H1 (cell line): ENCODE data around the gene GUCY1A2. TPM values are rescaled to one million over a fixed set of nuclear protein-coding genes. Genes with fewer than 3 reads are reported as not detected.

Source experiments
- CTCF ChIA-PET: fragments of 300-600 bp; sonication (Branson Sonifier 250); formaldehyde crosslinking; loops from one replicate; lab custom pipeline; 2021; ENCODE audit not compliant: partially characterized antibody; lab: Charles Lee
- POLR2A ChIA-PET: fragments of 300-600 bp; sonication (Branson Sonifier 250); formaldehyde crosslinking; loops from one replicate; lab custom pipeline; 2021; ENCODE audit warnings: inconsistent platforms; ENCODE audit not compliant: partially characterized antibody; lab: Charles Lee
- DNase-seq, 2 experiments: peaks; one replicate each; pipeline versions ENCODE4 v3.0.0 to v3.0.0-alpha.2; 2010 to 2022; ENCODE audit warnings: low spot score in 2 of 2, low read depth in 1 of 2, mixed read lengths in 1 of 2
- FAIRE-seq: peaks from 2 replicates; lab custom pipeline; 2011; peaks lifted over from hg19 to GRCh38; lab: Jason Lieb, UNC
- H2AFZ ChIP-seq: 2 replicates; pipeline ENCODE4 v1.8.1; 2012; ENCODE audit warnings: low read length, inconsistent platforms
- H2AK5ac ChIP-seq: 2 replicates; pipeline ENCODE4 v1.6.1; 2013; ENCODE audit warnings: low read depth, low read length
- H2BK120ac ChIP-seq: replicated peaks from 2 replicates; pipeline ENCODE3; 2013; ENCODE audit warnings: low read depth, low read length, inconsistent platforms
- H2BK12ac ChIP-seq: 2 replicates; pipeline ENCODE4 v1.6.1; 2013; ENCODE audit warnings: low read depth, low read length
- H2BK15ac ChIP-seq: 2 replicates; pipeline ENCODE4 v1.6.1; 2013; ENCODE audit warnings: low read length
- H2BK20ac ChIP-seq: 2 replicates; pipeline ENCODE4 v1.6.1; 2013; ENCODE audit warnings: low read length
- H2BK5ac ChIP-seq: 2 replicates; pipeline ENCODE4 v1.6.1; 2013; ENCODE audit warnings: low read depth, low read length
- H3K14ac ChIP-seq: 2 replicates; pipeline ENCODE4 v1.6.1; 2013; ENCODE audit warnings: inconsistent platforms; ENCODE audit not compliant: insufficient read length
- H3K18ac ChIP-seq: 2 replicates; pipeline ENCODE4 v1.6.1; 2013; ENCODE audit warnings: low read length; ENCODE audit errors: extremely low read depth
- H3K23ac ChIP-seq: 2 replicates; pipeline ENCODE4 v1.6.1; 2013; ENCODE audit warnings: inconsistent platforms; ENCODE audit not compliant: insufficient read length
- H3K23me2 ChIP-seq: 2 replicates; pipeline ENCODE4 v1.6.1; 2013; ENCODE audit warnings: low read depth, low read length
- H3K27ac ChIP-seq: 2 replicates; pipeline ENCODE4 v1.6.1; 2011; ENCODE audit warnings: low read depth, low read length, inconsistent platforms
- H3K27me3 ChIP-seq, 4 experiments: replicated peaks in 1 of 4; 1 replicate in 1 of 4; 2 replicates in 3 of 4; pipeline versions ENCODE4 v1.6.1 to v1.8.1; 2011 to 2013; ENCODE audit warnings: low read length in 3 of 4, mild to moderate bottlenecking in 3 of 4, inconsistent platforms in 2 of 4, mixed read lengths in 2 of 4, moderate library complexity in 1 of 4; ENCODE audit not compliant: control insufficient read depth in 3 of 4, insufficient read depth in 3 of 4; ENCODE audit errors: extremely low read depth in 1 of 4
- H3K36me3 ChIP-seq, 4 experiments: 2 replicates each; pipeline versions ENCODE4 v1.6.1 to v1.8.1; 2011 to 2013; ENCODE audit warnings: mild to moderate bottlenecking in 4 of 4, low read length in 3 of 4, moderate library complexity in 2 of 4, control low read depth in 1 of 4, inconsistent platforms in 1 of 4; ENCODE audit not compliant: insufficient read depth in 4 of 4, control insufficient read depth in 2 of 4
- H3K4ac ChIP-seq: replicated peaks from 2 replicates; pipeline ENCODE3; 2013; ENCODE audit warnings: low read length, low read depth, mixed read lengths, inconsistent platforms; ENCODE audit not compliant: insufficient read length
- H3K4me1 ChIP-seq, 4 experiments: replicated peaks in 1 of 4; 1 replicate in 1 of 4; 2 replicates in 3 of 4; pipeline versions ENCODE4 v1.6.1 to v1.8.1; 2011 to 2013; ENCODE audit warnings: low read length in 3 of 4, inconsistent platforms in 2 of 4, mixed read lengths in 1 of 4; ENCODE audit not compliant: insufficient read depth in 4 of 4, control insufficient read depth in 3 of 4
- H3K4me2 ChIP-seq, 2 experiments: 2 replicates each; pipeline versions ENCODE4 v1.6.1 to v1.8.1; 2011 to 2013; ENCODE audit warnings: low read depth in 2 of 2, low read length in 2 of 2, control low read depth in 1 of 2, inconsistent platforms in 1 of 2, mild to moderate bottlenecking in 1 of 2; ENCODE audit not compliant: insufficient read depth in 1 of 2
- H3K4me3 ChIP-seq, 4 experiments: fragments of 200-600, 300-600 bp in 1 of 4; sonication (generic), shearing (Covaris generic), sonication (Bioruptor Twin) in 1 of 4; 2 replicates each; pipeline versions ENCODE4 v1.5.1 to v1.8.1; 2011 to 2016; ENCODE audit warnings: low read length in 4 of 4, low read depth in 3 of 4, control low read depth in 2 of 4, inconsistent platforms in 2 of 4, mild to moderate bottlenecking in 2 of 4, mixed read lengths in 1 of 4, moderate library complexity in 1 of 4; ENCODE audit not compliant: insufficient read depth in 2 of 4; ENCODE audit errors: extremely low read depth in 1 of 4
- H3K56ac ChIP-seq: replicated peaks from 2 replicates; pipeline ENCODE3; 2013; ENCODE audit warnings: low read depth, mild to moderate bottlenecking, mixed read lengths, low read length, inconsistent platforms; ENCODE audit not compliant: insufficient read length
- H3K79me1 ChIP-seq: 2 replicates; pipeline ENCODE4 v1.6.1; 2013; ENCODE audit warnings: low read depth, low read length, control low read depth
- H3K79me2 ChIP-seq, 2 experiments: 2 replicates each; pipeline versions ENCODE4 v1.6.1 to v1.8.1; 2012 to 2013; ENCODE audit warnings: low read length in 2 of 2, mild to moderate bottlenecking in 2 of 2, inconsistent platforms in 1 of 2; ENCODE audit not compliant: insufficient read depth in 2 of 2, control insufficient read depth in 1 of 2
- H3K9ac ChIP-seq, 4 experiments: replicated peaks in 1 of 4; 1 replicate in 1 of 4; 2 replicates in 3 of 4; pipeline versions ENCODE4 v1.6.1 to v1.8.1; 2011 to 2013; ENCODE audit warnings: low read depth in 3 of 4, low read length in 3 of 4, control low read depth in 2 of 4, mild to moderate bottlenecking in 2 of 4, moderate library complexity in 2 of 4, inconsistent platforms in 1 of 4; ENCODE audit errors: extremely low read depth in 1 of 4
- H3K9me3 ChIP-seq, 2 experiments: 2 replicates each; pipeline versions ENCODE4 v1.6.1 to v1.8.1; 2012 to 2013; ENCODE audit warnings: mild to moderate bottlenecking in 2 of 2, moderate library complexity in 2 of 2, control low read depth in 1 of 2, inconsistent platforms in 1 of 2, low read depth in 1 of 2, low read length in 1 of 2, mixed read lengths in 1 of 2; ENCODE audit not compliant: insufficient read depth in 2 of 2
- H4K20me1 ChIP-seq, 2 experiments: replicated peaks in 1 of 2; 2 replicates each; pipeline versions ENCODE3 to v1.8.1; 2011 to 2013; ENCODE audit warnings: inconsistent platforms in 2 of 2, low read length in 2 of 2, mild to moderate bottlenecking in 1 of 2; ENCODE audit not compliant: insufficient read depth in 2 of 2, control insufficient read depth in 1 of 2
- H4K5ac ChIP-seq: 2 replicates; pipeline ENCODE4 v1.6.1; 2013; ENCODE audit warnings: low read length, low read depth, mixed read lengths, inconsistent platforms; ENCODE audit not compliant: insufficient read length
- H4K8ac ChIP-seq: 2 replicates; pipeline ENCODE4 v1.8.0; 2013; ENCODE audit warnings: mild to moderate bottlenecking, moderate library complexity, low read length, inconsistent platforms; ENCODE audit not compliant: insufficient read depth; ENCODE audit errors: extremely low read depth
- H4K91ac ChIP-seq: replicated peaks from 2 replicates; pipeline ENCODE3; 2013; ENCODE audit warnings: low read length, mixed read lengths, inconsistent platforms; ENCODE audit not compliant: insufficient read length
- BACH1 ChIP-seq: IDR thresholded peaks from 2 replicates; pipeline ENCODE4 v1.6.1; 2012; ENCODE audit warnings: low read length, improper control_type of control experiment
- CEBPB ChIP-seq: IDR thresholded peaks from 2 replicates; pipeline ENCODE4 v1.6.1; 2012; ENCODE audit warnings: low read depth, low read length
- POLR2A ChIP-seq, 2 experiments: IDR thresholded peaks; 1 replicate in 1 of 2; 2 replicates in 1 of 2; pipeline ENCODE4 v1.6.1; 2011; ENCODE audit warnings: low read depth in 2 of 2, low read length in 2 of 2, mild to moderate bottlenecking in 2 of 2; ENCODE audit errors: control extremely low read depth in 1 of 2
- POU5F1 ChIP-seq: IDR thresholded peaks from 2 replicates; pipeline ENCODE4 v1.6.1; 2011; ENCODE audit warnings: low read depth, mild to moderate bottlenecking, low read length, moderate library complexity
- RAD21 ChIP-seq, 2 experiments: IDR thresholded peaks in 1 of 2; conservative IDR thresholded peaks in 1 of 2; 2 replicates each; pipeline ENCODE4 v1.6.1; 2011; ENCODE audit warnings: low read depth in 2 of 2, low read length in 2 of 2, improper control_type of control experiment in 1 of 2, inconsistent platforms in 1 of 2, mild to moderate bottlenecking in 1 of 2, moderate library complexity in 1 of 2
- TAF7 ChIP-seq: optimal IDR thresholded peaks from 2 replicates; pipeline ENCODE3; 2011; ENCODE audit warnings: low read depth, mild to moderate bottlenecking, inconsistent platforms, low read length, moderate library complexity, borderline replicate concordance
- WGBS, 2 experiments: shearing (Covaris generic) in 1 of 2; methylation state at CpG; one replicate each; pipeline versions ENCODE4 v1.1.6 to v1.1.7; 2013 to 2015; ENCODE audit warnings: low lambda C conversion rate in 2 of 2, mixed read lengths in 2 of 2, inconsistent platforms in 1 of 2, low coverage in 1 of 2, missing lambda C conversion rate in 1 of 2; ENCODE audit not compliant: insufficient replicate concordance in 2 of 2, insufficient coverage in 1 of 2, insufficient read length in 1 of 2; ENCODE audit errors: extremely low coverage in 1 of 2, missing lambda C conversion rate in 1 of 2; 5-methylcytosine and 5-hydroxymethylcytosine counted together
- polyA plus RNA-seq, 7 experiments: library from polyadenylated mRNA; depleted of rRNA in 3 of 7; stranded (reverse) in 5 of 7; unstranded in 2 of 7; fragments of >200 nt in 5 of 7; fragments of 200-250 nt in 2 of 7; gene quantifications; 1 replicate in 5 of 7; 2 replicates in 1 of 7; 4 replicates in 1 of 7; pipeline versions ENCODE4 v1.2.1 to v1.2.3, GENCODE V29; 2011 to 2013; ENCODE audit warnings: missing spikeins in 2 of 7, mixed read lengths in 2 of 7
- total RNA-seq: library from RNA; stranded (reverse); fragmentation: NEBNext Ultra II Directional; extraction: Animal tissue kit (Norgen Biotek cat#: 25700); gene quantifications from 2 replicates; pipeline ENCODE4 v1.2.1, GENCODE V29; 2021
- TF ChIP-seq, protein P1 (sequence below): IDR thresholded peaks from 2 replicates; pipeline ENCODE4 v1.6.1; 2012; ENCODE audit warnings: inconsistent platforms

The GUCY1A2 gene
- total and polyA plus RNA-seq, 2 of the 8 experiments (the other 6 are each of a cell fraction or from before 2014, with no cell fraction given), result 0.11 to 1.9 TPM

DNA sequence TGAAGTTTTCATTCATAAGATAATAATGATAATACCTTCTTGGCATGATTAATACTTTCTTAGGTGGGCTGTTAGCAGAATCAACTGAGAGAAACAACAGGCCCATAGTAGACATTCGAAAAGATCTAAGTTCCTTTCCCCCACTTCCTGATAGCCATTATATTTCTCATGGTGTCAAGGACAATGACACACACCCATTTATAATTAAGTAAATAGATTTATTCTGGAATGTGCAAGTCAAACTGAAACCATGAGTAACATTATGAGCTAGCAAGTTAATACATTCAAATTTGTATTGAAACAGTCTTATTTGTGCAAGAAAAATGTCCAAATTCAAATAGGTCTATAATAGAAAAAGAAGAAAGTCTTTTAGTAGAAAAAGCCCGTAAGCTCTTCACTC, 301.1 kb downstream of the GUCY1A2 start:
- H4K8ac ChIP-seq, result no peak overlapping the region
- DNase-seq (no peak), FAIRE-seq (no peak)
- H3K27me3 ChIP-seq, result no peaks in the 10 kb centered on the region
- H2AFZ ChIP-seq, result no peak overlapping the region
- no peaks in the 10 kb centered on the region for H3K79me2 ChIP-seq
- no peak overlapping the region for H4K5ac ChIP-seq
- ChIA-PET CTCF (interaction anchor here (0.9 kb wide), 2 partner anchors 9 to 200 kb away, joined by 3 read pairs; no protein-coding TSS in a partner anchor), POLR2A (interaction anchor here (0.6 kb wide), 1 partner anchor 1265 kb away, joined by 4 read pairs; no protein-coding TSS in a partner anchor)
- no peak overlapping the region for H3K27ac ChIP-seq
- H2BK12ac ChIP-seq, result no peak overlapping the region
- H3K14ac ChIP-seq, result no peak overlapping the region
- H3K9me3 ChIP-seq, result no peaks in the 10 kb centered on the region
- whole genome bisulfite sequencing, 2 experiments, result 95% methylated on average over 2 of the region's 2 CpGs; no CpG with 5 or more reads in 1 of the 2 experiments
- no peaks in the 10 kb centered on the region for H3K79me1 ChIP-seq
- H3K56ac ChIP-seq, result no peak overlapping the region
- peaks cover 0 to 3% (median 1%) of the 10 kb centered on the region in 4 experiments; a peak in 2 of 7 replicates for H3K4me1 ChIP-seq
- H3K4me3 ChIP-seq, result no peak overlapping the region
- no peak overlapping the region for H3K23ac ChIP-seq
- no peak overlapping the region for H3K18ac ChIP-seq
- H3K4ac ChIP-seq, result no peak overlapping the region
- H3K23me2 ChIP-seq, result no peaks in the 10 kb centered on the region
- no peak overlapping the region for H3K9ac ChIP-seq
- no peaks in the 10 kb centered on the region for H4K20me1 ChIP-seq
- H2BK120ac ChIP-seq, result no peak overlapping the region
- no peak overlapping the region for H4K91ac ChIP-seq
- no peaks in the 10 kb centered on the region for H3K36me3 ChIP-seq
- H2AK5ac ChIP-seq, result no peak overlapping the region
- no peak overlapping the region for H3K4me2 ChIP-seq
- H2BK20ac ChIP-seq, result no peak overlapping the region
- no peak overlapping the region for H2BK15ac ChIP-seq
- no peak overlapping the region for H2BK5ac ChIP-seq
- TF ChIP-seq CEBPB (no peak), TAF7 (no peak), RAD21 (IDR thresholded peaks at IDR 0.05 in 1 of 2, conservative IDR thresholded peaks at IDR 0.05 in 1 of 2; ENCODE audit: low read depth in 2 of 2, low read length in 2 of 2) (no peak), POU5F1 (no peak), POLR2A (IDR thresholded peaks at IDR 0.05; ENCODE audit: control extremely low read depth in 1 of 2, low read depth in 2 of 2, low read length in 2 of 2) (no peak), BACH1 (no peak)
- TF ChIP-seq, protein P1, sequence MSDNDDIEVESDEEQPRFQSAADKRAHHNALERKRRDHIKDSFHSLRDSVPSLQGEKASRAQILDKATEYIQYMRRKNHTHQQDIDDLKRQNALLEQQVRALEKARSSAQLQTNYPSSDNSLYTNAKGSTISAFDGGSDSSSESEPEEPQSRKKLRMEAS, result no peak
